WTC11 (cell line): ENCODE results near the gene DRAXIN. TPM values are rescaled to one million over a fixed set of nuclear protein-coding genes. Genes with fewer than 3 reads are reported as not detected.

ENCODE experiments used
- AR ChIP-seq: fragments of 250-450 bp; sonication (Bioruptor Pico); IDR thresholded peaks from 2 replicates; pipeline ENCODE4 v1.9.0; 2021; ENCODE audit warnings: mild to moderate bottlenecking
- ATF1 ChIP-seq: sonication (generic); formaldehyde crosslinking; IDR thresholded peaks from 2 replicates; pipeline ENCODE4 v1.8.1; 2023; ENCODE audit warnings: mild to moderate bottlenecking, moderate library complexity, missing genetic modification reagents
- ATF2 ChIP-seq: sonication (generic); formaldehyde crosslinking; IDR thresholded peaks from 2 replicates; pipeline ENCODE4 v1.8.1; 2022; ENCODE audit warnings: low read depth, missing genetic modification reagents, borderline replicate concordance
- CREM ChIP-seq: sonication (generic); formaldehyde crosslinking; IDR thresholded peaks from 2 replicates; pipeline ENCODE4 v1.8.1; 2022; ENCODE audit warnings: mild to moderate bottlenecking, missing genetic modification reagents, moderate library complexity
- CTCF ChIP-seq: fragments of 200-600 bp; IDR thresholded peaks from 2 replicates; pipeline ENCODE4 v1.8.0; 2022; ENCODE audit warnings: antibody characterized with exemption
- FOXP1 ChIP-seq: sonication (generic); formaldehyde crosslinking; IDR thresholded peaks from 2 replicates; pipeline ENCODE4 v1.8.0; 2022; ENCODE audit warnings: missing genetic modification reagents, mild to moderate bottlenecking, moderate library complexity, borderline replicate concordance
- FOXP4 ChIP-seq: sonication (generic); formaldehyde crosslinking; IDR thresholded peaks from 2 replicates; pipeline ENCODE4 v1.8.0; 2022; ENCODE audit warnings: mild to moderate bottlenecking, missing genetic modification reagents
- IRF2 ChIP-seq: sonication (generic); formaldehyde crosslinking; IDR thresholded peaks from 2 replicates; pipeline ENCODE4 v1.8.0; 2022; ENCODE audit warnings: low read depth, missing genetic modification reagents, borderline replicate concordance
- JAZF1 ChIP-seq: fragments of 250-450 bp; sonication (Bioruptor Pico); IDR thresholded peaks from 2 replicates; pipeline ENCODE4 v1.9.0; 2021; ENCODE audit warnings: moderate library complexity, mild to moderate bottlenecking, inconsistent platforms
- KAT7 ChIP-seq: sonication (generic); formaldehyde crosslinking; IDR thresholded peaks from 2 replicates; pipeline ENCODE4 v1.8.1; 2023; ENCODE audit warnings: missing genetic modification reagents, mild to moderate bottlenecking, borderline replicate concordance
- MYBL2 ChIP-seq: sonication (generic); formaldehyde crosslinking; IDR thresholded peaks from 2 replicates; pipeline ENCODE4 v1.8.1; 2023; ENCODE audit warnings: mild to moderate bottlenecking, moderate library complexity, missing genetic modification reagents
- NFE2L1 ChIP-seq: sonication (generic); formaldehyde crosslinking; IDR thresholded peaks from 2 replicates; pipeline ENCODE4 v1.8.1; 2023; ENCODE audit warnings: missing genetic modification reagents
- NR2C2 ChIP-seq: sonication (generic); formaldehyde crosslinking; IDR thresholded peaks from 2 replicates; pipeline ENCODE4 v1.8.0; 2022; ENCODE audit warnings: mild to moderate bottlenecking, missing genetic modification reagents
- PRRX2 ChIP-seq: fragments of 250-450 bp; sonication (Bioruptor Pico); IDR thresholded peaks from 2 replicates; pipeline ENCODE4 v1.8.0; 2021; ENCODE audit warnings: mild to moderate bottlenecking
- SMAD4 ChIP-seq: sonication (generic); formaldehyde crosslinking; IDR thresholded peaks from 2 replicates; pipeline ENCODE4 v1.8.0; 2022; ENCODE audit warnings: mild to moderate bottlenecking, missing genetic modification reagents
- TCF7 ChIP-seq: sonication (generic); formaldehyde crosslinking; IDR thresholded peaks from 2 replicates; pipeline ENCODE4 v1.8.0; 2022; ENCODE audit warnings: mild to moderate bottlenecking, low read depth, missing genetic modification reagents, moderate library complexity
- ZBTB21 ChIP-seq: sonication (generic); formaldehyde crosslinking; IDR thresholded peaks from 2 replicates; pipeline ENCODE4 v1.8.1; 2023; ENCODE audit warnings: mild to moderate bottlenecking, missing genetic modification reagents, borderline replicate concordance
- ZNF138 ChIP-seq: sonication (generic); formaldehyde crosslinking; conservative IDR thresholded peaks from 2 replicates; pipeline ENCODE4 v1.8.1; 2022; ENCODE audit warnings: mild to moderate bottlenecking, moderate library complexity, missing genetic modification reagents
- ZNF281 ChIP-seq: sonication (generic); formaldehyde crosslinking; IDR thresholded peaks from 2 replicates; pipeline ENCODE4 v1.8.0; 2023; ENCODE audit warnings: mild to moderate bottlenecking, missing genetic modification reagents
- ZNF396 ChIP-seq: fragments of 250-450 bp; sonication (Bioruptor Pico); IDR thresholded peaks from 2 replicates; pipeline ENCODE4 v1.8.0; 2021; ENCODE audit warnings: mild to moderate bottlenecking, moderate library complexity, borderline replicate concordance
- total RNA-seq: library from RNA; stranded (reverse); gene quantifications from 3 replicates; pipeline ENCODE4 v1.2.3, GENCODE V29; 2021
- TF ChIP-seq, protein P1 (sequence below): sonication (generic); formaldehyde crosslinking; IDR thresholded peaks from 2 replicates; pipeline ENCODE4 v1.8.1; 2023; ENCODE audit warnings: mild to moderate bottlenecking, moderate library complexity, missing genetic modification reagents
- TF ChIP-seq, protein P2 (sequence below): fragments of 250-450 bp; sonication (Bioruptor Pico); IDR thresholded peaks from 2 replicates; pipeline ENCODE4 v1.8.0; 2021; ENCODE audit warnings: mild to moderate bottlenecking
- TF ChIP-seq, protein P3 (sequence below): sonication (generic); formaldehyde crosslinking; IDR thresholded peaks from 2 replicates; pipeline ENCODE4 v1.8.1; 2022; ENCODE audit warnings: mild to moderate bottlenecking, moderate library complexity, missing genetic modification reagents

Gene DRAXIN
- total RNA-seq, 1 experiment from 2014 or later = 12.0 TPM

DNA sequence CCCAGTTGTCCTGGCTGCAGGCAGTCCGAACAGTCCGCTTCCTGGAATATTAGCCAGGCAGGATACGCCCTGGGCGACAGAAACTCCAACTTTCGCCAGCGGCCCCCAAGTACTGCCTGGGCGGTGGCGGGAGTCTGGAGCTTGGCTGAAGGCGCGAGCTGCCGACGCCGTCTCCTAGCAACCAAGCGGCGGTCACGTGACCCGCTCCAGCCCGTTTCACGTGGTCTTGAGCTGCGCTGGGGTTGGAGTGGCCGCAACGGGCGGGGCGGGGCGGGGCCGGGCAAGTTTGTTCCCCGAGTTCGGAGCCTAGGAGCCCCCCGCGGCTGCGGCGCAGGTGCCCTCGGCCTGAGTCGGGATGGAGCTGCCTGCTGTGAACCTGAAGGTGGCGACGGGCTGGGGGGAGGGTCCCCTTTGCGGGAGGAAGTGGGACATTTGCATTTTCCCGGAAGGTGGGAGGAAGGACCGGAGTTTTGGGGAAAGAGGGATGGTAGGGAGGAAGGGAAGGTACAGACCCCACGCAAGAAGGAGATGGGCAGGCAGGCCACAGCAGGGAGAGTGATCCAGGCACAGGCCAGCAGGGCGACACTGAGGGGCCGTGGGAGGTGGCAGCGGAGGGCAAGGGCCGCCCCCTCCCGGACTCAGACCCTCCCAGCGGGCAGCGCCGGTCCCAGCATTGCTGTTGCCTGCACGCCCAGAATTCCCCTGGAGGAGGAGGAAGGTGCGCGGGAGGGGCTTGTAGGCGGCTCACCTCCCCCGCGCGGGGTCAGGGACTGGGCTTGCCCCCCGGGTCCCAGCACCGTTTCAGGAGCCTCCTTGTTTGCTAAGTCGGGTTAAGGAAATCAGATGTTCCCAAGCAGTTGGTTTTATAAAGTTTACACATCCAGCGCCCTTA lies 44.6 kb downstream of the DRAXIN start, which contains the start of gene AGTRAP (continued):
- no peak for TF ChIP-seq CTCF
- peak; percentile 56; the same call in 1 of the 2 replicates for TF ChIP-seq FOXP4
- TF ChIP-seq TCF7 (CRISPR knock-in tag) = no peak
- no peak for TF ChIP-seq ATF1
- no peak for TF ChIP-seq MYBL2 (CRISPR knock-in tag)
- TF ChIP-seq JAZF1 (CRISPR knock-in tag) = no peak
- no peak for TF ChIP-seq SMAD4 (CRISPR knock-in tag)
- TF ChIP-seq, protein P1, sequence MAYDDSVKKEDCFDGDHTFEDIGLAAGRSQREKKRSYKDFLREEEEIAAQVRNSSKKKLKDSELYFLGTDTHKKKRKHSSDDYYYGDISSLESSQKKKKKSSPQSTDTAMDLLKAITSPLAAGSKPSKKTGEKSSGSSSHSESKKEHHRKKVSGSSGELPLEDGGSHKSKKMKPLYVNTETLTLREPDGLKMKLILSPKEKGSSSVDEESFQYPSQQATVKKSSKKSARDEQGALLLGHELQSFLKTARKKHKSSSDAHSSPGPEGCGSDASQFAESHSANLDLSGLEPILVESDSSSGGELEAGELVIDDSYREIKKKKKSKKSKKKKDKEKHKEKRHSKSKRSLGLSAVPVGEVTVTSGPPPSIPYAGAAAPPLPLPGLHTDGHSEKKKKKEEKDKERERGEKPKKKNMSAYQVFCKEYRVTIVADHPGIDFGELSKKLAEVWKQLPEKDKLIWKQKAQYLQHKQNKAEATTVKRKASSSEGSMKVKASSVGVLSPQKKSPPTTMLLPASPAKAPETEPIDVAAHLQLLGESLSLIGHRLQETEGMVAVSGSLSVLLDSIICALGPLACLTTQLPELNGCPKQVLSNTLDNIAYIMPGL (CRISPR knock-in tag) = 0 out of 2 replicates have a peak, but pooled peaks have one; percentile 69
- no peak for TF ChIP-seq IRF2 (CRISPR knock-in tag)
- TF ChIP-seq ZBTB21 (CRISPR knock-in tag) = no peak
- no peak for TF ChIP-seq PRRX2
- no peak for TF ChIP-seq CREM
- no peak for TF ChIP-seq ZNF396 (CRISPR knock-in tag)
- TF ChIP-seq ATF2 = no peak
- TF ChIP-seq ZNF138 = no peak
- TF ChIP-seq NR2C2 (CRISPR knock-in tag) = no peak
- TF ChIP-seq, protein P2, sequence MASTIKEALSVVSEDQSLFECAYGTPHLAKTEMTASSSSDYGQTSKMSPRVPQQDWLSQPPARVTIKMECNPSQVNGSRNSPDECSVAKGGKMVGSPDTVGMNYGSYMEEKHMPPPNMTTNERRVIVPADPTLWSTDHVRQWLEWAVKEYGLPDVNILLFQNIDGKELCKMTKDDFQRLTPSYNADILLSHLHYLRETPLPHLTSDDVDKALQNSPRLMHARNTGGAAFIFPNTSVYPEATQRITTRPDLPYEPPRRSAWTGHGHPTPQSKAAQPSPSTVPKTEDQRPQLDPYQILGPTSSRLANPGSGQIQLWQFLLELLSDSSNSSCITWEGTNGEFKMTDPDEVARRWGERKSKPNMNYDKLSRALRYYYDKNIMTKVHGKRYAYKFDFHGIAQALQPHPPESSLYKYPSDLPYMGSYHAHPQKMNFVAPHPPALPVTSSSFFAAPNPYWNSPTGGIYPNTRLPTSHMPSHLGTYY (CRISPR knock-in tag) = no peak
- no peak for TF ChIP-seq NFE2L1 (CRISPR knock-in tag)
- 0 out of 2 replicates have a peak, but pooled peaks have one; percentile 24 for TF ChIP-seq FOXP1 (CRISPR knock-in tag)
- TF ChIP-seq ZNF281 (CRISPR knock-in tag) = no peak
- no peak for TF ChIP-seq KAT7 (CRISPR knock-in tag)
- TF ChIP-seq, protein P3, sequence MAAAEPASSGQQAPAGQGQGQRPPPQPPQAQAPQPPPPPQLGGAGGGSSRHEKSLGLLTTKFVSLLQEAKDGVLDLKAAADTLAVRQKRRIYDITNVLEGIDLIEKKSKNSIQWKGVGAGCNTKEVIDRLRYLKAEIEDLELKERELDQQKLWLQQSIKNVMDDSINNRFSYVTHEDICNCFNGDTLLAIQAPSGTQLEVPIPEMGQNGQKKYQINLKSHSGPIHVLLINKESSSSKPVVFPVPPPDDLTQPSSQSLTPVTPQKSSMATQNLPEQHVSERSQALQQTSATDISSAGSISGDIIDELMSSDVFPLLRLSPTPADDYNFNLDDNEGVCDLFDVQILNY (CRISPR knock-in tag) = peak; percentile 96
- no peak for TF ChIP-seq AR
